Neural progenitor cell (in vitro differentiated cells): ENCODE measurements around the gene TBCEL. TPM values are rescaled to one million over a fixed set of nuclear protein-coding genes. Genes with fewer than 3 reads are reported as not detected.

Experiments used
- DNase-seq: peaks from one replicate; pipeline ENCODE4 v3.0.0-alpha.2; 2016; ENCODE audit warnings: low spot score
- H2AFZ ChIP-seq: fragments of 200-600 bp; sonication (generic); replicated peaks from 2 replicates; pipeline ENCODE4 v1.6.1; 2016; ENCODE audit warnings: antibody characterized with exemption
- H3F3A ChIP-seq: fragments of 200-600 bp; sonication (generic); 2 replicates; pipeline ENCODE4 v1.6.1; 2016; ENCODE audit warnings: antibody characterized with exemption, low read depth
- H3K27ac ChIP-seq: fragments of 200-600 bp; sonication (generic); 2 replicates; pipeline ENCODE4 v1.5.1; 2016; ENCODE audit warnings: mild to moderate bottlenecking
- H3K27me3 ChIP-seq: fragments of 200-600 bp; sonication (generic); 2 replicates; pipeline ENCODE4 v1.6.1; 2016; ENCODE audit warnings: mild to moderate bottlenecking, moderate library complexity
- H3K36me3 ChIP-seq: fragments of 200-600 bp; sonication (generic); 2 replicates; pipeline ENCODE4 v1.5.1; 2016
- H3K4me1 ChIP-seq: fragments of 200-600 bp; sonication (generic); 2 replicates; pipeline ENCODE4 v1.6.1; 2016; ENCODE audit warnings: mixed run types
- H3K4me2 ChIP-seq: fragments of 200-600 bp; sonication (generic); 2 replicates; pipeline ENCODE4 v1.6.1; 2016
- H3K4me3 ChIP-seq: fragments of 200-600 bp; sonication (generic); 2 replicates; pipeline ENCODE4 v1.5.1; 2016
- H3K79me2 ChIP-seq: fragments of 200-600 bp; sonication (generic); 2 replicates; pipeline ENCODE4 v1.6.1; 2016; ENCODE audit warnings: low read depth
- H3K9ac ChIP-seq: fragments of 200-600 bp; sonication (generic); 2 replicates; pipeline ENCODE4 v1.6.1; 2016
- H3K9me3 ChIP-seq: fragments of 200-600 bp; sonication (generic); 2 replicates; pipeline ENCODE4 v1.5.1; 2016; ENCODE audit warnings: low read depth
- H4K20me1 ChIP-seq: fragments of 200-600 bp; sonication (generic); 2 replicates; pipeline ENCODE4 v1.6.1; 2016; ENCODE audit warnings: low read depth
- H3K27ac Mint-ChIP-seq: 3 replicates; pipeline ENCODE4 v1.8.0; 2021; ENCODE audit warnings: mixed read lengths
- H3K27me3 Mint-ChIP-seq: 2 replicates; pipeline ENCODE4 v1.8.0; 2022; ENCODE audit warnings: low read depth, mild to moderate bottlenecking, inconsistent platforms, moderate library complexity, mixed read lengths; ENCODE audit not compliant: insufficient read depth
- H3K36me3 Mint-ChIP-seq: 3 replicates; pipeline ENCODE4 v1.8.0; 2021; ENCODE audit warnings: mixed read lengths
- H3K4me1 Mint-ChIP-seq: 3 replicates; pipeline ENCODE4 v1.8.0; 2021; ENCODE audit warnings: mixed read lengths
- H3K4me3 Mint-ChIP-seq: 3 replicates; pipeline ENCODE4 v1.8.0; 2021; ENCODE audit warnings: mild to moderate bottlenecking, moderate library complexity, mixed read lengths
- H3K9me3 Mint-ChIP-seq: 3 replicates; pipeline ENCODE4 v1.8.0; 2020; ENCODE audit warnings: mixed read lengths
- EZH2 ChIP-seq: fragments of 200-600 bp; sonication (generic); IDR thresholded peaks from 2 replicates; pipeline ENCODE4 v1.6.1; 2017; ENCODE audit warnings: antibody characterized with exemption, mild to moderate bottlenecking, moderate library complexity
- EZH2phosphoT487 ChIP-seq: fragments of 200-600 bp; sonication (generic); IDR thresholded peaks from 2 replicates; pipeline ENCODE4 v1.6.1; 2017; ENCODE audit warnings: antibody characterized with exemption
- total RNA-seq: library from RNA; depleted of rRNA; stranded (reverse); fragments of >200 nt; gene quantifications from 2 replicates; pipeline ENCODE4 v1.2.3, GENCODE V29; 2015; ENCODE audit warnings: low replicate concordance
- TF ChIP-seq, protein P1 (sequence below): fragments of 200-600 bp; sonication (generic); IDR thresholded peaks from 2 replicates; pipeline ENCODE4 v1.5.1; 2017; ENCODE audit warnings: antibody characterized with exemption, mild to moderate bottlenecking

The TBCEL gene
- total RNA-seq, 1 donor from 2014 or later = 22.3 TPM

DNA sequence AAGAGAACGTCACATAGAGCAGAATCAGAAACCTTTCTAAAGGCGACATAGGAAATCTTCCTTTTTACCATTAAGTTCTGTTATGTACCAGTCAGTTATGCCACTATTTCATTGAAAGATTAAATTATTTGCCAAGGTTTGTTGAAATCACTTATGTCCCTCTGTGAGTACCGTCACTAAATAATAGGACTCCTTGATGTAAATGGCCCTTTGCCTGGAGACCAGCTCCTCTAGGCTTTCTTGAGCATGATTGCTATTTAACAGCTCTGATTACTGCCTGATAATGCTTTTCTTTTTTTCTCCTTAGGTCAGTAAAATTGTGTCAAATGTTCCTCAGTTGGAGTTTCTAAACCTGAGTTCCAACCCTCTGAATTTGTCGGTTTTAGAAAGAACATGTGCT, 29.3 kb downstream of the TBCEL start:
- no peaks in the 10 kb centered on the region for H3K4me1 Mint-ChIP-seq
- H3K36me3 ChIP-seq = peaks cover 23% of the 10 kb centered on the region
- no peak overlapping the region for H3K4me2 ChIP-seq
- H3K9ac ChIP-seq = no peak overlapping the region
- H4K20me1 ChIP-seq = no peaks in the 10 kb centered on the region
- no peaks in the 10 kb centered on the region for H3K9me3 ChIP-seq
- TF ChIP-seq EZH2 = no peak
- TF ChIP-seq, protein P1, sequence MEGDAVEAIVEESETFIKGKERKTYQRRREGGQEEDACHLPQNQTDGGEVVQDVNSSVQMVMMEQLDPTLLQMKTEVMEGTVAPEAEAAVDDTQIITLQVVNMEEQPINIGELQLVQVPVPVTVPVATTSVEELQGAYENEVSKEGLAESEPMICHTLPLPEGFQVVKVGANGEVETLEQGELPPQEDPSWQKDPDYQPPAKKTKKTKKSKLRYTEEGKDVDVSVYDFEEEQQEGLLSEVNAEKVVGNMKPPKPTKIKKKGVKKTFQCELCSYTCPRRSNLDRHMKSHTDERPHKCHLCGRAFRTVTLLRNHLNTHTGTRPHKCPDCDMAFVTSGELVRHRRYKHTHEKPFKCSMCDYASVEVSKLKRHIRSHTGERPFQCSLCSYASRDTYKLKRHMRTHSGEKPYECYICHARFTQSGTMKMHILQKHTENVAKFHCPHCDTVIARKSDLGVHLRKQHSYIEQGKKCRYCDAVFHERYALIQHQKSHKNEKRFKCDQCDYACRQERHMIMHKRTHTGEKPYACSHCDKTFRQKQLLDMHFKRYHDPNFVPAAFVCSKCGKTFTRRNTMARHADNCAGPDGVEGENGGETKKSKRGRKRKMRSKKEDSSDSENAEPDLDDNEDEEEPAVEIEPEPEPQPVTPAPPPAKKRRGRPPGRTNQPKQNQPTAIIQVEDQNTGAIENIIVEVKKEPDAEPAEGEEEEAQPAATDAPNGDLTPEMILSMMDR = no peak
- no peak for TF ChIP-seq EZH2phosphoT487
- no peak overlapping the region for H3K4me3 ChIP-seq
- H3K36me3 Mint-ChIP-seq = peaks cover 15% of the 10 kb centered on the region
- no peaks in the 10 kb centered on the region for H3F3A ChIP-seq
- H3K79me2 ChIP-seq = no peaks in the 10 kb centered on the region
- DNase-seq = no peak
- H3K4me3 Mint-ChIP-seq = no peak overlapping the region
- H3K27me3 Mint-ChIP-seq = no peaks in the 10 kb centered on the region
- no peak overlapping the region for H3K27ac ChIP-seq
- no peak overlapping the region for H2AFZ ChIP-seq
- H3K27me3 ChIP-seq = no peaks in the 10 kb centered on the region
- no peaks in the 10 kb centered on the region for H3K4me1 ChIP-seq
- no peak overlapping the region for H3K27ac Mint-ChIP-seq
- H3K9me3 Mint-ChIP-seq = no peaks in the 10 kb centered on the region

DNA sequence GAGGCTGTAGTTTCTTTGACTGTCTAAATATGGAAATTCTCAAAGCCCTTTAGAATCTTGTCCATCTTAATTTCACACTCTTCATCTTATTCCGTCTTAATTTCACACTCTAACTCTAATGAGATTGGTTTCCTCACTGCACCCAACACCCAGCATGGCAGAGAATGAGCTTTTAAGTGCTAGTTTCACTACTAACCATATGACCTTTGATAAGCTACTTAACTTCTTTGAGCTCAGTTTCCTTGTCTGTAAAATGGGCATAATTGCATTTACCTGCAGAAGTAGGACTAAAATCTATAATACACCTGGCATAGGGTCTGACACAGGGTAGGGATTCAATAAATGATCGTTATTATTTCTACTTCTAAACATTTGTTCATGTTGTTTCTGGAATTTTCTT, 30.4 kb downstream of the TBCEL start:
- H3K36me3 Mint-ChIP-seq = peaks cover 10% of the 10 kb centered on the region
- Histone ChIP-seq H3K4me2 (no peak overlapping the region), H3K27ac (no peak overlapping the region), H3K4me3 (no peak overlapping the region), H3K36me3 (peaks cover 33% of the 10 kb centered on the region), H3K27me3 (no peaks in the 10 kb centered on the region), H3K9me3 (no peaks in the 10 kb centered on the region), H3K4me1 (no peaks in the 10 kb centered on the region), H4K20me1 (no peaks in the 10 kb centered on the region), H3K9ac (no peak overlapping the region), H2AFZ (no peak overlapping the region), H3F3A (no peaks in the 10 kb centered on the region), H3K79me2 (no peaks in the 10 kb centered on the region)
- H3K4me3 Mint-ChIP-seq = no peak overlapping the region
- no peaks in the 10 kb centered on the region for H3K9me3 Mint-ChIP-seq
- no peak overlapping the region for H3K27ac Mint-ChIP-seq
- no peaks in the 10 kb centered on the region for H3K27me3 Mint-ChIP-seq
- DNase-seq = no peak
- no peaks in the 10 kb centered on the region for H3K4me1 Mint-ChIP-seq
- TF ChIP-seq EZH2phosphoT487 (no peak), EZH2 (no peak)
- TF ChIP-seq, protein P1 = no peak

DNA sequence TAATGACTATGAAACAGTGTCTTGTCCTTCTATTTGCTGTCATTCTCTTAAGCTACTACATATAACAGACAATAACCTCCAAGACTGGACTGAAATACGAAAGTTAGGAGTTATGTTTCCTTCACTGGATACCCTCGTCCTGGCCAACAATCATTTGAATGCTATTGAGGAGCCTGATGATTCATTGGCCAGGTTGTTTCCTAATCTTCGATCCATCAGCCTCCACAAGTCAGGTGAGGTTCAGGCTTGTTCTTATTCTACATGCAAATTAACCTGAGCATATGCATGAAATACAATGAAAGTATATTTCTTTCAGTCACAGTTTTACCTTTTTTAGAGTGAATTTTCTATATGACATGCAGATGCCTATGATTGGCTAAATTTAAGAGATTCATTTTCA, 31.2 kb downstream of the TBCEL start:
- Histone ChIP-seq H3K9me3 (no peaks in the 10 kb centered on the region), H3K36me3 (peaks cover 33% of the 10 kb centered on the region), H3K4me2 (no peak overlapping the region), H3K27ac (no peak overlapping the region), H3K4me1 (no peaks in the 10 kb centered on the region), H3K9ac (no peak overlapping the region), H3K27me3 (no peaks in the 10 kb centered on the region), H3K79me2 (no peaks in the 10 kb centered on the region), H2AFZ (no peak overlapping the region), H3K4me3 (no peak overlapping the region), H4K20me1 (no peaks in the 10 kb centered on the region), H3F3A (no peaks in the 10 kb centered on the region)
- H3K4me3 Mint-ChIP-seq = no peak overlapping the region
- DNase-seq = no peak
- H3K36me3 Mint-ChIP-seq = peaks cover 10% of the 10 kb centered on the region
- no peak for TF ChIP-seq EZH2
- no peak for TF ChIP-seq EZH2phosphoT487
- TF ChIP-seq, protein P1 = no peak
- no peaks in the 10 kb centered on the region for H3K9me3 Mint-ChIP-seq
- H3K27ac Mint-ChIP-seq = no peak overlapping the region
- H3K4me1 Mint-ChIP-seq = no peaks in the 10 kb centered on the region
- no peaks in the 10 kb centered on the region for H3K27me3 Mint-ChIP-seq
